GM21447 (cell line): ENCODE results near the gene AK9.
"Not testable (repeated sequence)": the region's sequence is repeated elsewhere in the genome, so short reads cannot be mapped to it uniquely, and the experiment has no call there.

Experiments used
- ATAC-seq: cut with Tn5 transposase; IDR thresholded peaks from one replicate; pipeline ENCODE4 v1.9.1; 2021; ENCODE audit not compliant: unreplicated experiment

The AK9 gene

GRCh38 chr6:109690737-109691621 lies at the start of gene AK9, which contains the start of gene FIG4:
Gene AK9 (minus strand): TSS chr6:109691202. CDS start chr6:109675745, 15,457 bp downstream.
Gene FIG4 (plus strand): TSS chr6:109691296. CDS start chr6:109691436, 140 bp downstream.
- peak; percentile 95 for ATAC-seq

DNA sequence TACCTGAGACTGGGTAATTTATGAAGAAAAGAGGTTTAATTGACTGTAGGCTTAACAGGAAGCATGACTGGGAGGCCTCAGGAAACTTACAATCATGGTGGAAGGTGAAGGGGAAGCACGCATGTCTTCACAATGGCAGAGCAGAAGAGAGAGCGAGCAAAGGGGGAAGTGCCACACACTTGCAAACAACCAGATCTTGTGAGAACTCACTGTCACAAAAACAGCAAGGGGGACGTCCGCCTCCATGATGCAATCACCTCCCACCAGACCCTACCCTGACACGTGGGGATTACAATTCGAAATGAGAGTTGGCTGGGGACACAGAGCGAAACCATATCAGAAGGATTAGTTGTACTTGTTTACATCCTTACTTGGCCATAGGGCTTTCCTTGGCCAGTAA lies 49.8 kb upstream of the AK9 start:
- no peak for ATAC-seq

DNA sequence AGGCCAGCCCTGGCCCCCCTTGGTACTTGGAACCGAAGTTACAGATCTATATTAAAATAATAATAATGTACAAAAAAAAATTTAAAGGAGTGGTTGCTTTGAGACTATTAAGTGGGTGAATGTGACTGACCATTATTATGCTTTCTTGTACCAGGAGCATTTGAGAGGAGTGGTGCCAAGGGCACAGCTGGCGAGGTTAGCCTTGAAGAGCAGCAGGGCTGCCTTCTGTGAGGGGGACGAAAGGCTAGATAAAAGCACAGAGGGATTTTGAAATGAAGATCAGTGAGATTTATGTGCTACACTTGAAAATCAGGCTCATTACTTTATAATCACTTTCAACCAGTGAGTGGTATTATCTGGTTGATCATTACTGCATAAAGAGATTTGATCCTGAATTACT lies 48.7 kb upstream of the AK9 start:
- no peak for ATAC-seq

DNA sequence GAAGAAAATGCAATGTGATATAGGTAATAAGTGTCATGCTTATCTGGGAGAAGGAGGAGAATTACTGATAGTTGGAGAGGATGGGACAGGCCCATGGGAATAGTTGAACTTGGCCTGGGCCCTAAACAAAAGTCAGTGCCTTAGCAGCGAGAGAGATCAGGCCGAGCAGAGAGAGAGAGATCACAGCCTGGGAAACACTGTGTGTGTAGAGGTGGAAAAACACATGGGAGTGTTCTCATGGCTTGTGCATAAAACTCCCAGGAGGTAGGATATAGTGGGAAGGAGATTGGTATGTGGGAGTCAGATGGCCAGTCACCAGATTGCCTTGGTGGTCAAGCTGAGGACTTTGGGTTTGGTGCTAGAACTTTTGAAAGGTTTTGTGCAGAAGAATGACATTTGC lies 47.7 kb upstream of the AK9 start:
- ATAC-seq, result no peak

DNA sequence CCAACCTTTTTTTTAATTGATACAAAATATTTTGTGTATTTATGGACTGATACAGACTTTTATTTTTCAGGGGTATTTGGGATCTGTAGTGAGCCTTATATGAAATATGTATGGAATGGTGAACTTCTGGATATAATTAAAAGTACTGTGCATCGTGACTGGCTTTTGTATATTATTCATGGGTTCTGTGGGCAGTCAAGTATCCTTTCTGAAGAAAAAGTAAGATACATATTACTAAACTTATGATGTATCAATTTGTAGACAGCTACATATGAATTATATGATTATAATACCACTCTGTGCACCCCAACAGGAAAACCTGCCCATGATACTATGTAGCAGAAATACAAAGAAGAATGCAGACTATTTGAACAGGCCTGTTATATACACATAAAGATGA lies 47.3 kb upstream of the AK9 start:
- ATAC-seq, result no peak

DNA sequence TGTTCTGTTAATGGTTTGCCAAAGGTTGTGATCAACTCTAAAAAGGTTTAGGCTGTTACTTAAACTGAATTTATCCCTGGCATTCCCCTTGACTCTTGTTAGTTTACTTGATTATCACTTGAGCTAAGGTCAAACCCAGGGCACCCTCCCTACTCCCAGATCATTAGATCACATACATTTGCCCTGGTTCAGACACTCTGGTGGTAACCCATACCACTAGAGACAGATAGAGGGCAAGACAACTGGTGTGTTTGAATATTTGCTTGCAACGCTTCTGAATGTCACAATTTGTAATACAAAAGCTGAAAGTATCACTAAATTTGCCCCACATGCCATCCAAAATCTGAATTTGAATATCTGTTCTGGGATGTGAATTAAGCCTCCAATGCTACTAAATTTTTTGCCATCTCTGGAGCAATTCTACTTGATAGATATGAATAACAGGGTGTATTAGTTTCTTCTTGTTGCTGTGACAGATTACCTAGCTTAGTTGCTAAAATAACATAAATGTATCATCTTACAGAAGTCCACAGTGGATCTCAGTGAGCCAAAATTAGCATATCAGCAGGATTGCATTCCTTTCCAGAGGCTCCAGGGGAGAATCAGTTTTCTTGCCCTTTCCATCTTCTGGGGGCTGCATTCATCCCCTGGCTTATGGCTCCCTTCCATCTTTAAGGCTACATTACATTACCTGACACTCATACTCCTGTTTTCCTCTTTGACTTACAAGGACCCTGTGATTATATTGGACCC lies 45.4 kb upstream of the AK9 start:
- no peak for ATAC-seq

DNA sequence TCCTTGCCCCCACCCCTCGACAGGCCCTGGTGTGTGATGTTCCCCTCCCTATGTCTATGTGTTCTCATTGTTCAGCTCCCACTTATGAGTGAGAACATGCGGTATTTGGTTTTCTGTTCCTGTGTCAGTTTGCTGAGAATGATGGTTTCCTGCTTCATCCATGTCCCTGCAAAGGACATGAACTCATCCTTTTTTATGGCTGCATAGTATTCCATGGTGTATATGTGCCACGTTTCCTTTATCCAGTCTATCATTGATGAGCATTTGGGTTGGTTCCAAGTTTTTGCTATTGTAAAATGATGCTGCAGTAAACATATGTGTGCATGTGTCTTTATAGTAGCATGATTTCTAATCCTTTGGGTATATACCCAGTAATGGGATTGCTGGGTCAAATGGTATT lies 34.2 kb upstream of the AK9 start:
- ATAC-seq, result not testable (repeated sequence)

- no peak for ATAC-seq
These were observed 31.7 kb upstream of the AK9 start for GRCh38 chr6:109722564-109723254.

DNA sequence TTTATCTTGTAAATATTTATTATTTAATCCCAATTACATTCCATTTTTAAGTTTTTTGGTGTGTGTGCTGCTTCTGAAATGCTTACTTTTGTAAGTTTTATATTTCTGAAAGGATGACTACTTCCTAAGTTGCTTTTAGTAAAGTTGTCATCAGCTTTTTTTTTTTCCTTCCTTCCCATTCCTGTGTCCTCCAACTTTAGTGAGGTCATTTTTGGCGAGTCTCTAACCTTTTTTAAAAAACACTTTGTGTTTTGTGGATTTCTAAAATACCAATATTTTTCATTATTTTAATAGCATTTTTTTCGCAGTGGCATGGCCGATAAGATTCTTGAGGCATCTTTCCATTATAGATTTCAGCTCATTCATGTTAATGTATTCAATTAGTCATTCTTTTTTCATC lies 31.0 kb upstream of the AK9 start:
- ATAC-seq, result no peak

- ATAC-seq, result no peak
These were observed 29.3 kb upstream of the AK9 start for GRCh38 chr6:109720311-109720710.

DNA sequence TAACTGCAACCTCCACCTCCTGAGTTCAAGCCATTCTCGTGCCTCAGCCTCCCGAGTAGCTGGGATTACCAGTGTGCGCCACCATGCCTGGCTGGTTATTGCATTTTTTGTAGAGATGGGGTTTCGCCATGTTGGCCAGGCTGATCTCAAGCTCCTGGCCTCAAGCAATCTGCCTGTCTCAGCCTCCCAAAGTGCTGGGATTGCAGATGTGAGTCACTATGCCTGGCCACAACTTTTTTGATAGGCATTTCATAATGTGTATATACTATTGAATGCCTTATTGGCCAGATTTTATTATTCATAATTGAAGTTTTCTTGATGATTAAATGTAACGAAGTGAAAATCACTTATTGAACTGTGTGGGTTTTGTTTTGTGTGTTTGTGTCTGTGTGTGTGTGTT lies 28.0 kb upstream of the AK9 start:
- ATAC-seq, result no peak

DNA sequence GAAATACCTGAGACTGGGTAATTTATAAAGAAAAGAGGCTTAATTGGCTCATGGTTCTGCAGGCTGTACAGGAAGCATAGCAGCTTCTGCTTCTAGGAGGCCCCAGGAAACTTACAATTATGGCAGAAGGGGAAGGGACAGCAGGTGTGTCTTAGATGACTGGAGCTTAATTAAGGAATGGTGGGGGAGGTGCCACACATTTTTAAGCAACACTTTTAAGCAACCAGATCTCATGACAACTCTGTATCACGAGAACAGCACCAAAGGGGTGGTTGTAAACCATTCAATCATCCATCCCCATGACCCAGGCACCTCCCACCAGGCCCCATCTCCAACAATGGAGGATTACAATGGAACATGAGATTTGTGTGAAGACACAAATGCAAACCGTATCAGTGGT lies 27.0 kb upstream of the AK9 start:
- ATAC-seq, result no peak

DNA sequence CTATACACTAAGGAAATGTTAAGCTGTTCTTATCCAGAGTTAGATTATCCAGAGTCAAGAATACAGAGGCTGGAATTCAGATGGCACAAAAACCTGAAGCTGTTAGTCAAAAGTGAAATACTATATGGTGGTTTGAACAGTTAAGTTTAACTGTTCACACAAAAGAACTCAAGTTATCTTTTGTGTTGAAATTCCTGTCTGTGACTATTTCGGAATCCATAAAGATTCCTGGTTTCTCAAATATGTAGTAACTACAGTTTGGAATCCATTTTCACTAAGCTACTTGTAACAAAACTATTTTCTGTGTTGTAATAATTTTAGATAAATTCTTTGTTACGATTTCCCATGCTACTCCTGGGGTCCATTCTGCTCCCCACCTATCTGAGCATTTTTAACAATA lies 24.6 kb upstream of the AK9 start:
- ATAC-seq, result no peak

GRCh38 chr6:109714611-109715010 lies 23.6 kb upstream of the AK9 start:
- no peak for ATAC-seq

GRCh38 chr6:109714166-109714565 lies 23.2 kb upstream of the AK9 start:
- ATAC-seq, result no peak

GRCh38 chr6:109713097-109713496 lies 22.1 kb upstream of the AK9 start:
- no peak for ATAC-seq

- not testable (repeated sequence) for ATAC-seq
These were observed 17.1 kb upstream of the AK9 start for GRCh38 chr6:109708099-109708498.

DNA sequence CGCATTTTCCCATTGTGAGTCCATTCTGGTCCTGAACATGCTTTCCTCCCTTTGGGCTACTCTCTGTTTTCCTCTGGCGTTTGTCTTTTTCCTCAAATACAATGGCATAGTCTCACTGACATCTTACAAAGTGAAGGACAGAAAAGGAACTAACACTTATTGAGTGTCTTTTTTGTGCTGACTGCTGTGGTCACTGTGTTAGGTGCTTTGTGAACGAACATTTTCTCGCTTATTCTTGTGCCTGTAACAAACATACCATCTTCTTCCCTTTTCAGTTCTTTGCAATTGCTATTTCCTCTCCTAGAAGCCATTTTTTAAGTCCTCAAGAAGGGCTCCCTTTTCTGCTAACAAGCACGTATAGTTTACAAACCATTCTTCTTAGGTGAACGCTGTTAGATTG lies 15.5 kb upstream of the AK9 start:
- ATAC-seq, result no peak

DNA sequence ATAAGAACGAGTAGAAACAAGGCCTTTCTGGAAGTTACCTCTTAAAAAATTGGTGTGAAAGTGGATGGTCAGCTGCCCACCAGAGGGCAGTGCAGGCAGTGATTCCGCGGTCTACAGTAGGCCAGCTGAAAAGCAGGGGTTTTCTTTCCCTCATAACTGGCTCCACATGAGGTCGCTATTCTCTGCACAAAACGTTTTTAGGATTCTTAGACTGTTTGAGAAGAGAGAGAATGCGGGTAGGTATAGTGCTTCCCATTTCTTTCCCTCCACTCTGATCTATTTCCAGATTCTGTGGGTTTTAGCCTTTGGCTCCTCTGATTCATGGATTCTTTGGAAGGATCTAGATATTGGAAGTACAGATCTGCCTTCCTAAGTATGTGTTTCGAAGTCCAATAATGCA lies 14.3 kb upstream of the AK9 start:
- ATAC-seq, result peak; percentile 93

GRCh38 chr6:109702791-109703190 lies 11.8 kb upstream of the AK9 start:
- no peak for ATAC-seq

GRCh38 chr6:109701774-109702173 lies 10.8 kb upstream of the AK9 start:
- ATAC-seq, result no peak

GRCh38 chr6:109701221-109701620 lies 10.2 kb upstream of the AK9 start:
- no peak for ATAC-seq
